ENCODE results near the gene ZBTB4.

GRCh38 chr17:7425316-7425715 lies 54.1 kb downstream of the ZBTB4 start, which contains the start of gene SPEM2:
- TF ChIP-seq CTCF (IDR thresholded peaks at IDR 0.05) (no peak), POLR2A (IDR thresholded peaks at IDR 0.05) (no peak)

Data from uterus (tissue), 2 donors.